KMS-11 (cell line): ENCODE measurements around the gene CARTPT.

Experiments used
- H2AFZ ChIP-seq: fragments of 200-600 bp; sonication (generic); 2 replicates; pipeline ENCODE4 v1.6.1; 2016; ENCODE audit warnings: antibody characterized with exemption, mixed run types, low read depth
- H3K27ac ChIP-seq: fragments of 200-600 bp; sonication (generic); 2 replicates; pipeline ENCODE4 v1.6.1; 2016; ENCODE audit warnings: mild to moderate bottlenecking, mixed run types
- H3K27me3 ChIP-seq: fragments of 200-600 bp; sonication (generic); 2 replicates; pipeline ENCODE4 v1.6.1; 2017; ENCODE audit warnings: mild to moderate bottlenecking, low read depth, mixed run types, moderate library complexity; ENCODE audit not compliant: insufficient read depth
- H3K36me3 ChIP-seq: fragments of 200-600 bp; sonication (generic); 2 replicates; pipeline ENCODE4 v1.6.1; 2017; ENCODE audit warnings: mild to moderate bottlenecking, mixed run types; ENCODE audit not compliant: insufficient read depth
- H3K4me1 ChIP-seq: fragments of 200-600 bp; sonication (generic); 2 replicates; pipeline ENCODE4 v1.6.1; 2016; ENCODE audit warnings: mild to moderate bottlenecking, low read depth, mixed run types; ENCODE audit not compliant: poor library complexity, severe bottlenecking
- H3K4me2 ChIP-seq: fragments of 200-600 bp; sonication (generic); 2 replicates; pipeline ENCODE4 v1.7.0; 2016; ENCODE audit warnings: mild to moderate bottlenecking, mixed run types
- H3K4me3 ChIP-seq: fragments of 200-600 bp; sonication (generic); IDR thresholded peaks from 2 replicates; pipeline ENCODE4 v1.6.1; 2017; ENCODE audit warnings: low read depth, low read length, mixed read lengths; ENCODE audit not compliant: insufficient read depth
- H3K79me2 ChIP-seq: fragments of 200-600 bp; sonication (generic); 2 replicates; pipeline ENCODE4 v1.6.1; 2016; ENCODE audit warnings: low read depth, mixed run types; ENCODE audit not compliant: insufficient read depth
- H3K9ac ChIP-seq: fragments of 200-600 bp; sonication (generic); 2 replicates; pipeline ENCODE4 v1.6.1; 2016; ENCODE audit warnings: mild to moderate bottlenecking, mixed run types
- H4K20me1 ChIP-seq: fragments of 200-600 bp; sonication (generic); 2 replicates; pipeline ENCODE4 v1.6.1; 2016; ENCODE audit warnings: mild to moderate bottlenecking, mixed run types; ENCODE audit not compliant: insufficient read depth
- CTCF ChIP-seq: fragments of 200-600 bp; sonication (generic); conservative IDR thresholded peaks from 2 replicates; pipeline ENCODE4 v1.6.1; 2017; ENCODE audit warnings: low read depth, mild to moderate bottlenecking, antibody characterized with exemption, low read length, moderate library complexity, mixed read lengths

The CARTPT gene

DNA sequence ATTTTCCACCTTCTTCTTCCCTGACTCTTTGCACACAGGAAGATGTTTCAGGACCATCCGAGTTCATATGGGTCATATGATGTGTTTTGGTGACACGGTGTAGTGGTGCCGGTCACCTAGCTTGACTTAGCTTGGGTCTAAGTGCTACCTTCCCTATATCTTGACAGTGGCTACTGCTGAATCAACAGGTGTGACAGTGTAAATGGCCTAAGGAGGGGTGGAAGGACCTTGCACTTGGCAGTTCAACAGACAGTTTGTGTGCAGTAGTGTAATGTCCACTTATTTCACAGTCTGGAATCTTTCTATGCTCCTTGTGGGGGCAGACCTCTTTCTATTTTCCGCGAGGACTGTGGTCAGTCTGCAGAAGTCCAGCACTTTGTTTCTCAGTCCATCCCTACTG lies 43.8 kb downstream of the CARTPT start:
- no peaks in the 10 kb centered on the region for H3K36me3 ChIP-seq
- H3K4me1 ChIP-seq, result no peaks in the 10 kb centered on the region
- no peak overlapping the region for H2AFZ ChIP-seq
- no peak for TF ChIP-seq CTCF
- H3K27me3 ChIP-seq, result no peaks in the 10 kb centered on the region
- H3K4me3 ChIP-seq, result no peak overlapping the region
- H3K4me2 ChIP-seq, result no peak overlapping the region
- no peak overlapping the region for H3K27ac ChIP-seq
- H4K20me1 ChIP-seq, result no peaks in the 10 kb centered on the region
- no peaks in the 10 kb centered on the region for H3K79me2 ChIP-seq
- H3K9ac ChIP-seq, result no peak overlapping the region

DNA sequence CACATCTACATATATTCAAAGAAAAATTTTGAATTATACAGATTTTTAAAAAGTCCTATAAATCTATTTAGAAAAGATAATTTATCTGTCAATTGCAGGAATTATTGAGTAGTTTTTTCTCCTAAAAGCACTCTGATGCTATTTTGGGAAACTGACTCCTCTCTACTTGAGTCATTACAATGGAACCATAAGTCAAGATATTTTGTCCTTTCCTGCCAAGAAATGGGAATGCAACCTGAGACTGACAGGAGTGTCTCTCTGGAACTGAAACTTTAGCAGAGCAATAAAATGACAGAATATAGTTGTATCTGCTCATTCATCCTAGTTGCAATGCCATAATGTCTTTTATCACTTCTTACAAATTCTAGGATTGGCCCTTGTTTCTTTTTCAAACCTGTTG lies 48.6 kb downstream of the CARTPT start:
- Histone ChIP-seq H3K4me1 (no peaks in the 10 kb centered on the region), H3K4me3 (no peak overlapping the region), H3K36me3 (no peaks in the 10 kb centered on the region), H3K79me2 (no peaks in the 10 kb centered on the region), H3K4me2 (no peak overlapping the region), H3K27ac (no peak overlapping the region), H3K9ac (no peak overlapping the region), H3K27me3 (no peaks in the 10 kb centered on the region), H4K20me1 (no peaks in the 10 kb centered on the region), H2AFZ (no peak overlapping the region)
- TF ChIP-seq CTCF, result no peak

GRCh38 chr5:71769287-71769686 lies 50.2 kb downstream of the CARTPT start:
- no peaks in the 10 kb centered on the region for H3K27me3 ChIP-seq
- H3K4me1 ChIP-seq, result no peaks in the 10 kb centered on the region
- H3K27ac ChIP-seq, result no peak overlapping the region
- H3K9ac ChIP-seq, result no peak overlapping the region
- no peaks in the 10 kb centered on the region for H4K20me1 ChIP-seq
- no peak overlapping the region for H2AFZ ChIP-seq
- no peaks in the 10 kb centered on the region for H3K36me3 ChIP-seq
- H3K4me2 ChIP-seq, result no peak overlapping the region
- H3K79me2 ChIP-seq, result no peaks in the 10 kb centered on the region
- H3K4me3 ChIP-seq, result no peak overlapping the region
- TF ChIP-seq CTCF, result no peak

- Histone ChIP-seq H3K4me2 (no peak overlapping the region), H3K9ac (no peak overlapping the region), H2AFZ (no peak overlapping the region), H3K36me3 (no peaks in the 10 kb centered on the region), H4K20me1 (no peaks in the 10 kb centered on the region), H3K79me2 (no peaks in the 10 kb centered on the region), H3K4me3 (no peak overlapping the region), H3K4me1 (no peaks in the 10 kb centered on the region), H3K27me3 (no peaks in the 10 kb centered on the region), H3K27ac (no peak overlapping the region)
- no peak for TF ChIP-seq CTCF
Observed at GRCh38 chr5:71770381-71770780, 51.3 kb downstream of the CARTPT start.
